Measurements from ENCODE around the gene SFTPD. TPM values are rescaled to one million over a fixed set of nuclear protein-coding genes. Genes with fewer than 3 reads are reported as not detected.
A peak's percentile ranks its signal among the peaks of the same experiment; 100 is the strongest.

SFTPD gene
- polyA plus RNA-seq, 6 donors from 2014 or later, result not detected

DNA sequence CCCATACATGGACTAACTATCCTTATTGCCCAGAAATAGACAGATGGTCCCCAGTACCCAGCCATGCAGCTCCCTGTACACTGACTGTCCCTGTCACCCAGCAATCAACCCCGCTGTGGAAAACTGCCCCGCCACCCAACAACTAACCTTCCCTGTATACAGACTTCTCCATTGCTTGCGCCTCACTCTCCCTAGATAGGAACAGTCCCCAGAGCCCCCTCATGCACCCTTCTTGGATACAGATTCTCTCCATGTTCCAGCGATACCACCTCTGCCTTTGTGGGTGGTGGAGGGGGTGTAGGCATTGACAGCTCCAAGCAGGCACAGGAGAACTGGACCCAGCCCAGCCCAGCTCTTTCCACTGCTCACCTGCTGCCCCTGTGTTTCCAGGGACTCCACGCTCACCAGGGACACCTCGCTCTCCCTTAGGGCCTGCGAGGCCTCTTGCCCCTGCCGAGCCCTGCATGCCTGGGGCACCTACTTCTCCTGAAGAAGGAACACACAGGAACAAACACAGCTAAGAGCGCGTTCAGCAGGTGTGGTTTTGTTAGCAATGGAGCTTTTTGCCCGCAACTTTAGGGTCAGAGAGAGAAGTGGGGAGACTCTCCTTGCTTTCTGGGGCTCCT, 7.2 kb downstream of the SFTPD start:
- H3K4me1 Mint-ChIP-seq, result peaks cover 47 to 67% (median 49%) of the 10 kb centered on the region in 3 donors
- H3K36me3 Mint-ChIP-seq, result no peaks in the 10 kb centered on the region
- ATAC-seq (ENCODE audit: low read depth in 2 of 2) (no peak), DNase-seq (no peak)
- peaks cover 0 to 10% (median 0%) of the 10 kb centered on the region in 3 donors for H3K27me3 Mint-ChIP-seq
- peak overlapping the region in 5 of 6 donors; percentile 93 to 98 (median 96) for H3K27ac Mint-ChIP-seq
- peaks cover 0 to 2% (median 0%) of the 10 kb centered on the region in 7 donors for H3K9me3 Mint-ChIP-seq
- H3K4me3 Mint-ChIP-seq, result no peak overlapping the region

DNA sequence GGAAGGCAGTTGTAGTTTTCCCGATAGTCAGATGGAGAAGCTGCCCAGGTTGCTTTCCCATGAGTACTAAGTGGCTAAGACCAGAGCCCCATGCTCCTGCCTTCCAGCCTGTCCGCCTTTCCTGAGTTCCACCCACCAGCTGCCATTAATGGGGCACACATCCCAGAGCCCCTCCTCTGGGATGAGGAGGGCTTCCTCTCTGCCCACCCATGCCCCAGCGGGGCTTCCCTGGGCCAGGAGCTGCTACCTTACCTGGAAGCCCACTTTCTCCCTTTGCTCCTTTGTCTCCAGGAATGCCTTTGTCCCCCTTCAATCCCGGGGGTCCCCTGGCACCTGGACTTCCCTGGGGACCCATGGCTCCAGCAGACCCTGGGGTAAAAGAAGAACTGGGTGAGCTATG, 7.8 kb downstream of the SFTPD start:
- peaks cover 0 to 10% (median 0%) of the 10 kb centered on the region in 3 donors for H3K27me3 Mint-ChIP-seq
- no peaks in the 10 kb centered on the region for H3K36me3 Mint-ChIP-seq
- H3K4me3 Mint-ChIP-seq, result peak overlapping the region in 2 of 8 donors; percentile 37 to 69
- no peak for ATAC-seq (ENCODE audit: low read depth in 2 of 2)
- H3K9me3 Mint-ChIP-seq, result peaks cover 0 to 2% (median 0%) of the 10 kb centered on the region in 7 donors
- no peak for DNase-seq
- peaks cover 52 to 72% (median 55%) of the 10 kb centered on the region in 3 donors for H3K4me1 Mint-ChIP-seq
- peak overlapping the region; percentile 67 to 98 (median 95) for H3K27ac Mint-ChIP-seq

DNA sequence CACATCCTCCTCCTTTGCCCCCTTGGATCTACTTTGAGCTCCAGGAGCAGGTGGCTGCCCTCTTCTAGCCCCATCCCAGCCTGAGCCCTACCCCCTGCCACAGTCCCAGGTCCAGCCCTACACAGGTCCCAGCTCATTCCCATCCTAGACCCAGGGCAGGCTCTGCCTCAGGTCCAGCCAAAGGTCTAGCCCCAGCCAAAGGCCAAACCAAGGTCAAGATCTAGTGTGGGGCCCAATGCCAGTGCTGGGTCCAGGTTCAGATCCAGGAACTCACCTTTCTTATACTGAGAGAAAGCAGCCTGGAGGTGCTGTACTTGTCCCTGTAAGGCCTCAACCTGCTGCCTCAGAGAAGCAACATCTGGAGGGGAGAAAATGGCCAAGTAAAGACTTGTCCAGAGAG, 8.5 kb downstream of the SFTPD start:
- peak overlapping the region in 3 of 8 donors; percentile 28 to 69 (median 29) for H3K4me3 Mint-ChIP-seq
- no peaks in the 10 kb centered on the region for H3K36me3 Mint-ChIP-seq
- DNase-seq (no peak), ATAC-seq (ENCODE audit: low read depth in 2 of 2) (no peak)
- H3K27me3 Mint-ChIP-seq, result peaks cover 0 to 10% (median 0%) of the 10 kb centered on the region in 3 donors
- H3K9me3 Mint-ChIP-seq, result peaks cover 0 to 2% (median 0%) of the 10 kb centered on the region in 7 donors
- H3K4me1 Mint-ChIP-seq, result peaks cover 54 to 76% (median 56%) of the 10 kb centered on the region in 3 donors
- peak overlapping the region; percentile 72 to 99 (median 97) for H3K27ac Mint-ChIP-seq

DNA sequence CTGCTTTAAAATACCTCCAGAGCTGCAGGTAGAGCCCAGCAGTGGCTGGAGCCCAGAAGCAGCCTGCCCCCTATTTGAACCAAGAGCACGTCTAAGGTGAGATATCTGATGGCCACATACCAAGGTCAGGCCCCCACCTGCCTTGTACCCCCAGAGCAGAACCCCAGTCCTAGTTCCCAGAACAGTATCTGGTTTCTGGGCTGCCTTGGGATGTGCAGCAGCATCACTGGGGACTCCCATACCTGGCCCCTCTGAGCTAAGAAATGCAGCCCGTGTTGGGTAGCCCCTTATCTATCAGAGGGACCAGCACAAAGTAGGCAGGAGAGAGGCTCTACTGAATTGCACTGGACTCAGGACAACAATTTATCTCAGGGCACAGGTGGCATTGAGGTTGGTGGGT, 8.9 kb downstream of the SFTPD start:
- Mint-ChIP-seq H3K4me1 (peaks cover 59 to 81% (median 60%) of the 10 kb centered on the region in 3 donors), H3K36me3 (no peaks in the 10 kb centered on the region), H3K27me3 (peaks cover 0 to 10% (median 0%) of the 10 kb centered on the region in 3 donors), H3K9me3 (peaks cover 0 to 2% (median 0%) of the 10 kb centered on the region in 7 donors), H3K27ac (peak overlapping the region; percentile 91 to 99 (median 98)), H3K4me3 (peak overlapping the region in 3 of 8 donors; percentile 28 to 74 (median 68))
- no peak for ATAC-seq (ENCODE audit: low read depth in 2 of 2)
- DNase-seq, result no peak

DNA sequence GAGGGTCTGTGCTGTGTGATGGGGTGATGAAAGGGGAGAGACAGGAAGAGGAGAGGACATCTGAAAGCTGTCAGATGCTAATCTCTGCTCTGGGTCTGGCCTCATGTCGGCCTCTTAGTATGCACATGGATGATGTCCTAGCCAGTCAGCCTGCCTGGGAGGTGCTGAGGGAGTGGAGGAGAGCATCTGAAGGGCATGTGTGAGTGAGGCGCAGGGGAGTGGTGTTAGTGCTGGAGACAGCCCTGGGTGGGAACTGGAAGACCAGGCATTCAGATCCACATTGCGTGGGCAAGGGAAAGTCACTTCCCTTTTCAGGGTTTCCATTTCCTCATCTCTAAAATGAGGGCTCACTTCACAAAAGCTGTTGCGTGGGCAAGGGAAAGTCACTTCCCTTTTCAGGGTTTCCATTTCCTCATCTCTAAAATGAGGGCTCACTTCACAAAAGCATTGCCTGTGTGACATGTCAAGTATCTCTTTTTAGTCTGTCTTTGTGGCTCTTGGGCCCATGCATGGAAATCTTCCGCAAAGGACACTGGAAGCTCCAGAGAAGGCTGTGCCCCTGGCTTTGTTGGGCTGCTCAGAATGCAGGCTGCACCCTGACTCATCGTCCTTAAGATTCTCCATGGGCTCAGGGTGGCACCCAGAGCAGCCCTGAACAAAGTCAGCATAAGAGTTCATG, 10.0 kb downstream of the SFTPD start:
- Mint-ChIP-seq H3K4me1 (peaks cover 60 to 77% (median 60%) of the 10 kb centered on the region in 3 donors), H3K9me3 (peaks cover 0 to 2% (median 0%) of the 10 kb centered on the region in 7 donors), H3K36me3 (no peaks in the 10 kb centered on the region), H3K27me3 (no peaks in the 10 kb centered on the region), H3K4me3 (peak overlapping the region; percentile 52 to 91 (median 74)), H3K27ac (peak overlapping the region; percentile 96 to 99 (median 98))
- peak; percentile 88 for DNase-seq
- peak; percentile 84 to 86 for ATAC-seq (ENCODE audit: low read depth in 2 of 2)

DNA sequence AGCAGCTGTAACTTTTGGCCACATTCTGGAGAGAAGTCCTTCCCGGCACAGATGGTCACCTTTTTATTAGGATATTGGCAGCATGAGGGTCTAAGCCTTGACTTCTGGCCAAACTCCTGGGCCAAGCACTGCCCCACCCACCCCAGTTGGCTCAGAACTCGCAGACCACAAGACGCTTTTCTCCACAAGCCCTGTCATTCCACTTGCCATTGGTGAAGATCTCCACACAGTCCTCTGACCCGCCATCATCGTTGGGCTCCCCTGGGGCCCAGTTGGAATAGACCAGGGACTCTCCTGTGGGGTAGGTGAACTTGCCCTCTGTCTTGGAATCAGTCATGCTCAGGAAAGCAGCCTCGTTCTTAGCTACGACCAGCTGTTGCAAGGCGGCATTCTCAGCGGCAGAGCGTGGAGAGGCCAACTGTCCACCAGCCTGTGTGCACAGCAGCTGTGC, 11.2 kb downstream of the SFTPD start:
- H3K4me3 Mint-ChIP-seq, result peak overlapping the region in 7 of 8 donors; percentile 1 to 86 (median 75)
- no peak for DNase-seq
- peak overlapping the region; percentile 96 to 99 (median 98) for H3K27ac Mint-ChIP-seq
- peaks cover 0 to 2% (median 0%) of the 10 kb centered on the region in 7 donors for H3K9me3 Mint-ChIP-seq
- no peaks in the 10 kb centered on the region for H3K27me3 Mint-ChIP-seq
- no peaks in the 10 kb centered on the region for H3K36me3 Mint-ChIP-seq
- peaks cover 56 to 70% (median 60%) of the 10 kb centered on the region in 3 donors for H3K4me1 Mint-ChIP-seq
- no peak for ATAC-seq (ENCODE audit: low read depth in 2 of 2)

DNA sequence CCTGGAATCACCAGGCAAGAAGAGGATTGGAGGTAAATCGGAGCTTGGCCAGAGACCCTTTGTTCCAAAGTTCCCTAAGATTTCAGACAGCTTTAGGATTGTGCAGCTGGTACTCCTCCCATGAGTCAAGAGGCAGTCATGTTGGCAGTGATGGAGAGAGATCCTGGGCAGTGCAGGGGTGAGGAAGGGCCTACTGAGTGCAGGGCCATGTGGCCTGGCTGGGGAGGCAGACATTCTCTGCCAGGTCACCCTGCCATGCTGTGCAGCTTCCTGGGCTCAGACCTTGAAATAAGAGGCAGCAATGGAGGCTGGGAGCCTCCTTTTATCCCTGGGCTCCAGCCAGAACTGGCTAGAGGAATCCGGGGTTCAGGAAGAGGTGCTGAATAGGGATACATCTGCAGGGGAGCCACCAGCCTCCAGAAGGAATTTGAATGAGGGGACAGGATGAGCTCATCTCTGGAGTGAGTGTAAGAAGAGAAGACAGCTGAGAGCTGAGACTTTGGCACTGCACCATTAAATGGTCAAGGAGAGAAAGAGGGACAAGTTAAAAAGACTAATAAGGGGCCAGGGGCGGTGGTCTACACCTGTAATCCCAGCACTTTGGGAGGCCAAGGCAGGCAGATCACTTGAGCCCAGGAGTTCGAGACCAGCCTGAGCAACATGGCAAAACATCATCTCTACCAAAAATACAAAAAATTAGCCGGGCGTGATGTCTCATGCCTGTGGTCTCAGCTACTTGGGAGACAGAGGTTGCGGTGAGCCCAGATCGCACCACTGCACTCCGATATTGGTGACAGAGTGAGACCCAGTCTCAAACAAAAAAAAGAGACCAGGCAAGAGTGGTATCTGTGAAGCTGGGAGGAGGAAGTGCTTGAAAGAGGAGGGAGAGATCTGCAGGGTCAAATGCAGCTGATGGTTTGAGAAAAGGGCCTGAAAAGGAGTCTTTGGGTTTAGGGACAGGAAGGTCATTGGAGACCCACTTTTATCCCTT, 12.0 kb downstream of the SFTPD start:
- no peaks in the 10 kb centered on the region for H3K27me3 Mint-ChIP-seq
- H3K27ac Mint-ChIP-seq, result peak overlapping the region; percentile 96 to 99 (median 98)
- peaks cover 52 to 65% (median 60%) of the 10 kb centered on the region in 3 donors for H3K4me1 Mint-ChIP-seq
- peak overlapping the region; percentile 55 to 86 (median 76) for H3K4me3 Mint-ChIP-seq
- H3K9me3 Mint-ChIP-seq, result peaks cover 0 to 2% (median 0%) of the 10 kb centered on the region in 7 donors
- peak; percentile 57 to 61 for ATAC-seq (ENCODE audit: low read depth in 2 of 2)
- peak; percentile 52 for DNase-seq
- no peaks in the 10 kb centered on the region for H3K36me3 Mint-ChIP-seq

DNA sequence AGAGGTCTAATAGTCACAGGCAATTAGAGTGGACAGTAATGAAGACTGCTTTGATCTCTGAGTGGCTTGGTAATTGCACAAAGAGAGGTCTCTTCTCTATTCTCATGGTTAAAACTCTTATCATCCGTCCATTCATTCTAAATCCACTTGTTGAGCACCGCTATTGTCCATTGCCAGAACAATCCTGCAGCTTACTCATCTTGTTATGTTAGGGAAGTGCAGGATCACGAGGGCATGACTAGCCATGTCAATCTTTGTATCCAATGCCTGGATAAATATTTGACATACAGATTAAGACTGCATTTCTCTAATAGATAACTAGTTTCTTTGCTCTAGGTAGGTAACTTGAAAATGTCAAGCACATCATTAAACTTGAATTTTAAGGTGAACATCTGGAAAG, 14.9 kb downstream of the SFTPD start:
- H3K9me3 Mint-ChIP-seq, result no peaks in the 10 kb centered on the region
- DNase-seq (no peak), ATAC-seq (ENCODE audit: low read depth in 2 of 2) (no peak)
- H3K4me1 Mint-ChIP-seq, result peaks cover 38 to 44% (median 40%) of the 10 kb centered on the region in 3 donors
- H3K4me3 Mint-ChIP-seq, result no peak overlapping the region
- H3K27ac Mint-ChIP-seq, result peak overlapping the region in 3 of 6 donors; percentile 49 to 60 (median 51)
- no peaks in the 10 kb centered on the region for H3K36me3 Mint-ChIP-seq
- peaks cover 5 to 17% (median 16%) of the 10 kb centered on the region in 3 donors for H3K27me3 Mint-ChIP-seq

DNA sequence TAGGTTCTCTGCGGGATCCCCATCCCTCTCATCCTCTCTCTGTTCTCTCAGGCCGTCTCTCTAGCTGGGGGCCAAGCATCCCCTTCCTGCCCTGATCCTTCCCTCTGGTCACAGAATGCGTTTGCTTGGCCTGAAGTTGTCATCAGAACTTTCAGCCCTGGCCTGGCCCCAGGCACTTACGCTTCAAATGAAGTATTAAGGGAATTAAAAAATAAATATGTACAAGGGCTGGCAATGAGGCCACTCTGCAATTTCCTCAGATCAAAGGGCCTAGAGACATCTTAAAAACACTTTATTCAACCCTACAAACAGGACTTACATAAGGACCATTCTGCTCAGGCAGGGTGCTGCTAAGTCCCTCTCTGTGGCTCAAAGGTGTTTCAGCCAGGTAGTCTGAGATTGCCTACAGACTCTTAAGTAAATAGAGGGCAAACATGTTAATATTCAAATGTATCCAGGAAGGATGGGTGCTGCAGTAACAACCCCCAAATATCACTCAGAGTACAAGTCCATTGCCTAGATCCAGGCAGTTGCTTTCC, 16.0 kb downstream of the SFTPD start:
- H3K27me3 Mint-ChIP-seq, result peaks cover 5 to 17% (median 16%) of the 10 kb centered on the region in 3 donors
- no peaks in the 10 kb centered on the region for H3K9me3 Mint-ChIP-seq
- H3K4me1 Mint-ChIP-seq, result peaks cover 28 to 34% (median 31%) of the 10 kb centered on the region in 3 donors
- no peaks in the 10 kb centered on the region for H3K36me3 Mint-ChIP-seq
- no peak for DNase-seq
- ATAC-seq (ENCODE audit: low read depth in 2 of 2), result no peak
- H3K4me3 Mint-ChIP-seq, result no peak overlapping the region
- peak overlapping the region in 3 of 6 donors; percentile 3 to 94 (median 48) for H3K27ac Mint-ChIP-seq

DNA sequence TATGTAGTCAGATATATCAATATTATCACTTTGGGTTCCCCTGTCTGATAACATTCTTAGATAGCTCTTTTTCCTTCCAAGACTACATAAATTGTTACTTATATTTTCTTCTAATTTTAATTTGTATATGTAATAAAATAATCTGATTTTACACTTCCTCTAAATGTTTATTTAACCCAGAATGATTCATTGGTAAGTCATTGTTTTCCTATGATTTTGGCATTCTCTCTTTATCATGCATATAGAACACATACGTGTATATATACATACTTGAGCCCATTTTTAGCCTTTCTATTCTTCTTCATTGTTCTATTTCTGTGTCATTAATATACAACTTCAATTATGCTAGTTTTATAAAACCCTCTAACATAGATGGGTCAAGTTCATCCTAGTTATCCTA, 16.6 kb downstream of the SFTPD start:
- no peak for ATAC-seq (ENCODE audit: low read depth in 2 of 2)
- Mint-ChIP-seq H3K4me1 (peaks cover 22 to 28% (median 25%) of the 10 kb centered on the region in 3 donors), H3K4me3 (no peak overlapping the region), H3K27me3 (peaks cover 5 to 17% (median 16%) of the 10 kb centered on the region in 3 donors), H3K9me3 (peaks cover 0 to 5% (median 0%) of the 10 kb centered on the region in 7 donors), H3K36me3 (no peaks in the 10 kb centered on the region), H3K27ac (peak overlapping the region in 2 of 6 donors; percentile 3 to 48)
- no peak for DNase-seq

DNA sequence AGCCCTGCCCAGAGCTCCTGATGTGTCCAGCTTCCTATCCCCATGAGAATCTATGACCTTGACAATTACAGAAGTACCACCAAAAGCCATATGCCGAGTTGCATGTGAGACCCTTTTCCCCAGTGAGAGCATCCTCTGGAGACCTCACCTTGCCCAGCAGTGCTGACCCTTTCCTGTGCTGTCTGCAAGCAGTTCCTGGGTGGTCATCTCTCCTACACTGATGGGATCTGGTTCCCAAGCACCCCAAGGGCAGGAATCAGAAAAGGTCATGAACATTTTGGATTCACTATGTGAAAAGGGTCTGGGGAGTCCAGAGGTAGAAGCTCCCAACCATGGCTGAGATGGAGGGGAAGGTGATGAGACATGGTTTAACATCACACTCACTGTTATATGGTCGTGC, 18.2 kb downstream of the SFTPD start:
- H3K4me1 Mint-ChIP-seq, result peaks cover 10 to 16% (median 14%) of the 10 kb centered on the region in 3 donors
- ATAC-seq (ENCODE audit: low read depth in 2 of 2), result no peak
- H3K27me3 Mint-ChIP-seq, result peaks cover 5 to 22% (median 17%) of the 10 kb centered on the region in 3 donors
- DNase-seq, result no peak
- H3K27ac Mint-ChIP-seq, result peak overlapping the region in 1 of 6 donors; percentile 14
- no peak overlapping the region for H3K4me3 Mint-ChIP-seq
- H3K36me3 Mint-ChIP-seq, result no peaks in the 10 kb centered on the region
- peaks cover 0 to 15% (median 8%) of the 10 kb centered on the region in 7 donors for H3K9me3 Mint-ChIP-seq

DNA sequence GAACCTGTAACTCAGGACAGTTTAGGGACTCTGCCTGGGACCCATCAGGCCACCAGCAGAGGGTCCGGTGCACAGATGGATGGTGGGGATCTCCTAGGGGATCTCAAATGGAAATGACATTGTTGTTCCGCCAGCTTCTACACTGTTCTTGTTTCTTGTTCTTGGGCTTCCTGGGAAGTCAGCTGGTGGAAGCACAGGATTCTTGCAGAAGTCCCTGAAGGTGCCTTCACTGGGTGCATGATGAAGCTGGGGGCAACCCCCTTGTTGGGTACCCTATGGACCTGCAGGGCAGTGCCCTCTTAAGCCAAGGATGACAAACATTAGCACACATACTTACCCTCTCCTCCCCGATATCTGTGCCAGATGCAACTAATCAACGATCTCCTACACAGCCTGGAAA, 18.6 kb downstream of the SFTPD start:
- H3K9me3 Mint-ChIP-seq, result peaks cover 0 to 15% (median 8%) of the 10 kb centered on the region in 7 donors
- no peaks in the 10 kb centered on the region for H3K36me3 Mint-ChIP-seq
- peaks cover 7 to 11% (median 10%) of the 10 kb centered on the region in 3 donors for H3K4me1 Mint-ChIP-seq
- peak overlapping the region in 1 of 8 donors; percentile 26 for H3K4me3 Mint-ChIP-seq
- peak overlapping the region in 3 of 6 donors; percentile 4 to 65 (median 14) for H3K27ac Mint-ChIP-seq
- ATAC-seq (ENCODE audit: low read depth in 2 of 2), result no peak
- no peak for DNase-seq
- peaks cover 5 to 23% (median 17%) of the 10 kb centered on the region in 3 donors for H3K27me3 Mint-ChIP-seq
